Right ventricle myocardium inferior (tissue), 1 donor: Measurements from ENCODE around the gene ZSCAN5A. TPM values are rescaled to one million over a fixed set of nuclear protein-coding genes. Genes with fewer than 3 reads are reported as not detected.
A peak's percentile ranks its signal among the peaks of the same experiment; 100 is the strongest.
"Not testable (repeated sequence)": the region's sequence is repeated elsewhere in the genome, so short reads cannot be mapped to it uniquely, and the experiment has no call there.

Experiments used
- ATAC-seq: fragments of 200-7000 bp; cut with Tn5 transposase; one replicate; pipeline ENCODE4 v1.9.1; 2020; ENCODE audit warnings: mild to moderate bottlenecking, moderate library complexity
- DNase-seq: peaks from one replicate; pipeline ENCODE4 v3.0.0; 2021; ENCODE audit errors: missing footprints
- intact Hi-C: fragments of 100-400 bp; cut with DNase I; formaldehyde crosslinking; loops from one replicate; pipeline ENCODE4 v1.11.0; 2022
- long read RNA-seq: library from polyadenylated mRNA; unstranded; transcript quantifications from one replicate; pipeline ENCODE4 v2.0.0, GENCODE V29; 2021
- total RNA-seq: library from RNA; stranded (reverse); fragmentation: NEBNext Ultra II Directional; extraction: Animal tissue kit (Norgen Biotek cat#: 25700); gene quantifications from one replicate; pipeline ENCODE4 v1.2.1, GENCODE V29; 2021
- donor health status: DM: no; HTN: yes; CAD: no; lungs with severe emphysema.

Gene ZSCAN5A, protein sequence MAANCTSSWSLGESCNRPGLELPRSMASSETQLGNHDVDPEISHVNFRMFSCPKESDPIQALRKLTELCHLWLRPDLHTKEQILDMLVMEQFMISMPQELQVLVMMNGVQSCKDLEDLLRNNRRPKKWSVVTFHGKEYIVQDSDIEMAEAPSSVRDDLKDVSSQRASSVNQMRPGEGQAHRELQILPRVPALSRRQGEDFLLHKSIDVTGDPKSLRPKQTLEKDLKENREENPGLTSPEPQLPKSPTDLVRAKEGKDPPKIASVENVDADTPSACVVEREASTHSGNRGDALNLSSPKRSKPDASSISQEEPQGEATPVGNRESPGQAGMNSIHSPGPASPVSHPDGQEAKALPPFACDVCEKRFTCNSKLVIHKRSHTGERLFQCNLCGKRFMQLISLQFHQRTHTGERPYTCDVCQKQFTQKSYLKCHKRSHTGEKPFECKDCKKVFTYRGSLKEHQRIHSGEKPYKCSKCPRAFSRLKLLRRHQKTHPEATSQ
- total RNA-seq, result 20.3 TPM
- long read RNA-seq, partial matches to known transcripts, result 0 of 7 reads
- long read RNA-seq, other reads (novel, unspliced or antisense), result 6 of 7 reads

DNA sequence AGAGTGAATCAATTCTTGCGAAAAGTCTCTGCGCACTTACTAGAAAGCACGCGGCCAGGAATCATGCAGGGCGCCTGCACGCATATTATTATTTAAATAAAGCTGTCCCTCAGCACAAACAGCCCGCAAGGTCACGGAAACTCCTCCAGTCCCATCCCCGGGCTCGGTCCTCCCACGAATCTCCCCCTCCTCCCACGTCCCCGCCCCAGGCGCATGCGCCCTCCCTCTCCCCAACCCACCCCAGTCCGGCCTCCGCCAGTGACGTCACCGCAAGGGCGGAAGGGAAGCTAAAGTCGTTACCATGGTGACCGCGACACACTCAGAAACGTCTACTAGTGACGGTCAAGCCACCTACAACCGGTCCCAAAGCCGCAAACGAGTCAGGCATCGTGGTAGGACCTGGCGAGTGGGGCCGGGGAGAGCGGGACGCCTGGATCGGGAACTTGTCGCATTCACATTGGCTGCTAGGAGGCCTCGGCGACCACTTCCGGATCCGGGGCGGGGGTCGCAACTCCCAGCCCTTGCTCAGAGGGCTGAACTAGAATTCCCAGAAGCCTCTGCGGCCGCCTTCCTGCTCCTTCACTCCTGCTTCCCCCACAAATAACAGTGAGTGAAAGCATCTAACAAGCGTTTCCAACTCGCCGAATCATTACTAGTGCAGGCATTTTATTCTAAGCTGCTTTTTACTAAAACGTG is at the start of gene ZSCAN5A:
Gene ZSCAN5A (minus strand): TSS at position 459 of the 696 bp plus-strand sequence. CDS start 89,793 bp downstream, outside the sequence.
- ATAC-seq (peak; percentile 93), DNase-seq (peak; percentile 99)
- intact Hi-C loops, result loop anchor here (10.0 kb wide), 1 partner anchor 170 kb away; the partner anchor contains the start of gene ZNF444

DNA sequence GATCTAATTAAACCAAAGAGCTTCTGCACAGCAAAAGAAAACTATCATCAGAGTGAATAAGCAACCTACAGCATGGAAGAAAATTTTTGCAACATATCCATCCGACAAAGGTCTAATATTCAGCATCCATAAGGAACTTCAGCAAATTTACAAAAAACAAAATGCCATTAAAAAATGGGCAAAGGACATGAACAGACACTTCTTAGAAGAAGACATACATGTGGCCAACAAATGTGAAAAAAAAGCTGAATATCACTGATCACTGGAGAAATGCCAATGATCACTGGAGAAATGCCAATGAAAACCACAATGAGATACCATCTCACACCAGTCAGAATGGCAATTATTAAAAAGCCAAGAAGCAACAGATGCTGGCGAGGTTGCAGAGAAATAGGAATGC is 46.2 kb upstream of the ZSCAN5A start:
- intact Hi-C loops, result no loop called here
- no peak for DNase-seq
- ATAC-seq, result no peak

DNA sequence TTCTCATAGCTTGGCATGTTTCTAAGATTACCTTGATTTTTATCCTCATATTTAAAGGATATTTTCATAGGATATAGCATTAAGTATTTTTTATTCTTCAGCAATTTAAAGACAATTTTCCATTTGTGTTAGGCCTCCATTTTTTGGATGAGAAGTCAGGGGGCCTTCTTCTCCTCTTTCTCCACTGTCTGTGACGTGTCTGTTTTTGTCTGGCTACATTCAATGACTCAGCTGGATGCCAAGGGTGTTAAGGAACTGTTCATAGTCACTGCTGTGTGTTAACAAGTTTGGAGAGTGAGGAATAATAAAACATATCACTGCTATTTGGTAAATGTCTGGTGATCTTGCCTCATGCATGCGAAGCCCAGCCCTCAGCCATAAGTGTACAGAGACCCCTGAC is 42.3 kb upstream of the ZSCAN5A start:
- intact Hi-C loops, result no loop called here

GRCh38 chr19:56355517-56355916 is 40.9 kb upstream of the ZSCAN5A start:
- ATAC-seq (no peak), DNase-seq (no peak)
- intact Hi-C loops, result no loop called here

More for the DNA sequence above, 42.3 kb upstream of the ZSCAN5A start:
- ATAC-seq (no peak), DNase-seq (no peak)

DNA sequence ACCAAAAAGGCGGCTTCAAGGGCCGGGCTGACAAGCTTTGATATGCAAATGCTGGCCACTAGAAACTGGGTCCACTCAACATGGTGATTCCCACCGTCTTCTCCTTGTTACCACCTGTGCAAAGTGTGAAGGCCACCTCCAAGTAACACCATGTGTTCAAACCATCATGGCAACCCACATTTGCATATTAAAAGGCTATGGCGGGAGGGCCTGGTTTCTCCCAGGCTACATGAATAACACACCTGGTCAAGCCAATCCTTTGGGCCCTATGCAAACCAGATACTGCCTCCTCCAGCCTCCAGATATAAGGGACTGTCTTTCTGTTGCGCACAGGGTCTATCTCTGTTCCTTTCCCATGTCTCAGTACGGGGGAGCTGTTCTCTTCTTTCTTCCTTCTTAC is 36.6 kb upstream of the ZSCAN5A start:
- intact Hi-C loops, result loop anchor here (5.0 kb wide), 2 partner anchors 99 to 274 kb away; no protein-coding TSS in a partner anchor
- no peak for ATAC-seq
- no peak for DNase-seq

DNA sequence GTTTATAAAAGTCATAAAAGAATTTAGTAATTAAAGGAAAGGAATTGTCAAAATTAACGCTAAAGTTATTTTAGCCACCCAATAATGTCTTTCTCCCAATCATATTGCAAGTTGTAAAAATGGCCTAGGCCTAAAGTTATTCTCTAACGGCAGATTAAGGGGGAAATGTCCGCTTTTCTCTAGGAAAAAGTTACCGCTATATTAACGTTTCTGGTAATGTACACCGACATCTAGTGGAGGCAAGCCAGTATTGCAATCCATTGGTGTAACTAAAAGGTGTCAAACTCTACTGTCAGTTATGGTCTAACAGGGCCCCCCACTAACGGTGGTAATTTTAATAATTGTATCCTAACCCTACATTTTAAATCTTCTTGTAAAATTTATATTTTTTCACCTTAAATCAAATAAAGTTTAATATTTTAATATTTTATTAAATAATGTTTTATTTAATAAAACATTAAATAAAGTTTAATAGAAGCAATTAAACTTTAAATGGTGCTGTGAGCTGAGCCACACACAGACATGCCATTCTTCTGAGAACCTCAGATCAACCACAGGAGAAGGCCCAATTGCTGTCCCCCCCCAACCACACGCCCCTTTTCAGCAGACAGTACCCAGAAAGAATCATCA is 35.9 kb upstream of the ZSCAN5A start:
- DNase-seq (no peak), ATAC-seq (no peak)
- intact Hi-C loops, result loop anchor here (5.0 kb wide), 2 partner anchors 98 to 273 kb away; no protein-coding TSS in a partner anchor

DNA sequence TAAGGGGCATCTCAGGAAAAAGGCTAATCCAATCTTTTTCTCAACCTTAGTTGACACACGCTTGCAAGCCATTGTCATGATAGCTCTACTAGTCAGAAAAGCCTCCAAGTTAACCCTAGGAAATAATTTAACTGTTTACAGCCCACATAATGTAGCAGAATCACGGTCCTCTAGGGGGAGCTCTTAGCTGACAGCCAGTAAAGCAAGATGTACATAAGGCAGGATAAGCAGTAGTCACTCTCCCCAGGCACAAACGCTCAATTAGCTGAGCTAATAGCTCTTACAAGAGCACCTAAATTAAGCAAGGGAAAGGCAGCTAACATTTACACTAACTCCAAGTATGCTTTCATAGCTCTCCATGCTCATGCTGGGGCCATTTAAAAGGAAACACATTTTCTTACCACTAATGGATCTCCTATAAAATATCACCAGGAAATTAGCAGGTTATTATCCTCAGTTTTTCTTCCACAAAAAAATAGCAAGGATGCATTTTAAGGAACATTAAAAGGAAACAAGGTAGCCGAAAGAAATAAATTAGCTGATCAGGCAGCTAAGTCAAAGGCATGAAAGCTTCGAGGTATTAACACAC is 33.7 kb upstream of the ZSCAN5A start:
- intact Hi-C loops, result no loop called here
- DNase-seq (no peak), ATAC-seq (no peak)

DNA sequence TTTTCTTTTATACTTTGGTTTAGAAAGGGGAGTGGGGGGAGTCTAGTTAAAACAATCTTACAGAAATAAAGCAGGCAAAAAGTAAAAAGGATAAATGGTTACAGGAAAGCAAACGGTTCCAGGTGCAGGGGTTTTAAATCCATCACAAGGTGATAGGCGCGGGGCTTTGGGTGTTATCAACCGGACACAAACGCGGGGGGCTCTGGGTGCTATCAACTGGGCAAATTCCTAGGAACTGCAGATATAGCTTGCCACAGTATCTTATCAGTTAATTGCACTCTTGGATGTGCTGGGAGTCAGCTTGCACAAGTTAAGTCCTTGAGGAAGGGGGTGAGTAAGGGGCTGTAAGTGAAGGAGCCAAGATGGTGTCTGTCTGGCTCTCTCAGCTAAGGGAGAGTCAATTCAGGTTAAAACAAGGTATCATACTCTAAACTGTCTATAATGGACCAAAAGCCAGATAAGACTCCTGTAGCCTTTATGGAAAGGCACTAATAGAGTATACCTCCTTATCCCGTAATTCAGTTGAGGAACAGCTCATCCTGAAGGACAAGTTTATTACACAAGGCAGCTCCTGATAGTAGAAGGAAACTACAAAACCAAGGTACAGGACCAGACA is 32.6 kb upstream of the ZSCAN5A start:
- intact Hi-C loops, result no loop called here
- ATAC-seq (no peak), DNase-seq (peak; percentile 52)

GRCh38 chr19:56341948-56342347 is 27.3 kb upstream of the ZSCAN5A start:
- DNase-seq (no peak), ATAC-seq (no peak)
- intact Hi-C loops, result no loop called here

GRCh38 chr19:56339031-56339430 is 24.4 kb upstream of the ZSCAN5A start:
- ATAC-seq, intact Hi-C loops, DNase-seq: not testable (repeated sequence)

GRCh38 chr19:56337077-56337476 is 22.4 kb upstream of the ZSCAN5A start:
- intact Hi-C loops, result not testable (repeated sequence)

DNA sequence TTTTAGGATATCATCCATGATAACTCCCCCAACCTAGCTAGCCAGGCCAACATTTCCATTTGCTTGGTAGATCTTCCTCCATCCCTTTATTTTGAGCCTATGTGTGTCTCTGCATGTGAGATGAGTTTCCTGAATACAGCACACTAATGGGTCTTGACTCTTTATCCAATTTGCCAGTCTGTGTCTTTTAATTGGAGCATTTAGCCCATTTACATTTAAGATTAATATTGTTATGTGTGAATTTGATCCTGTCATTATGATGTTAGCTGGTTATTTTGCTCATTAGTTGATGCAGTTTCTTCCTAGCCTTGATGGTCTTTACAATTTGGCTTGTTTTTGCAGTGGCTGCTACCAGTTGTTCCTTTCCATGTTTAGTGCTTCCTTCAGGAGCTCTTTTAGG is 20.7 kb upstream of the ZSCAN5A start:
- ATAC-seq, intact Hi-C loops: not testable (repeated sequence)

More at GRCh38 chr19:56337077-56337476, 22.4 kb upstream of the ZSCAN5A start:
- ATAC-seq, DNase-seq: not testable (repeated sequence)

DNA sequence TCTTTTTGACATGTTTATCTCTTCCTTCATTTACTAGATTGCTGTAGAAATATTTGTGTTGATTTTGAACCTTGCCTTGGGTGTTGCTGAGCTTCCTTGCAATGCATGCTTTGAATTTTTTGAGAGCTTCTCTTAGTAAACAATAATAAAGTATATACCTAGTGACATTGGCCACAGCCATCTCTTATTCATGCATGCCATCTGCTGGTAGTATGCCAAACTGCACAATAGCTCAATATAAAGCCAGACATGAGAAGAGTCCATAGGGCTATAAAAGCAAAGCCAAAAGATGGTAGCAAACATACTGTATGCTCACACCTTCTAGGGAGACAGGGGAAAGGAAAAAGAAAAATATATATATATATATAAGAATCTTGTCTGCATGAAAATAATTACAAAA is 18.9 kb upstream of the ZSCAN5A start:
- no peak for DNase-seq
- intact Hi-C loops, result loop anchor here (1.0 kb wide), 1 partner anchor 80 kb away; no protein-coding TSS in a partner anchor
- no peak for ATAC-seq

More for the DNA sequence above, 20.7 kb upstream of the ZSCAN5A start:
- not testable (repeated sequence) for DNase-seq

- intact Hi-C loops, result loop anchor here (1.0 kb wide), 1 partner anchor 79 kb away; no protein-coding TSS in a partner anchor
- ATAC-seq (no peak), DNase-seq (no peak)
Measured at GRCh38 chr19:56332695-56333094, 18.1 kb upstream of the ZSCAN5A start.

- intact Hi-C loops, result no loop called here
- no peak for DNase-seq
- ATAC-seq, result no peak
Measured at GRCh38 chr19:56324436-56324835, 9.8 kb upstream of the ZSCAN5A start.

GRCh38 chr19:56321989-56322440 is 7.4 kb upstream of the ZSCAN5A start:
- no peak for DNase-seq
- ATAC-seq, result no peak
- intact Hi-C loops, result no loop called here

GRCh38 chr19:56321254-56321988 is 6.8 kb upstream of the ZSCAN5A start:
- ATAC-seq (peak; percentile 5), DNase-seq (no peak)
- intact Hi-C loops, result no loop called here
